GM12875 (cell line): ENCODE data around the gene CCDC122.

Experiments
- H3K4me3 ChIP-seq: one replicate; pipeline ENCODE4 v1.5.1; 2011; ENCODE audit warnings: low read depth, low read length, control low read depth
- CTCF ChIP-seq: IDR thresholded peaks from 2 replicates; pipeline ENCODE4 v1.5.1; 2011; ENCODE audit warnings: low read depth, mild to moderate bottlenecking, control low read depth, inconsistent platforms, low read length, moderate library complexity, borderline replicate concordance; ENCODE audit not compliant: insufficient read depth

The CCDC122 gene

GRCh38 chr13:43794416-43794815 is 85.1 kb downstream of the CCDC122 start:
- no peak overlapping the region for H3K4me3 ChIP-seq
- no peak for TF ChIP-seq CTCF

- H3K4me3 ChIP-seq = no peak overlapping the region
- no peak for TF ChIP-seq CTCF
Observed at GRCh38 chr13:43792076-43792881, 87.3 kb downstream of the CCDC122 start.

- H3K4me3 ChIP-seq = no peak overlapping the region
- TF ChIP-seq CTCF = peak; percentile 35; the same call in 1 of the 2 replicates
Observed at GRCh38 chr13:43787997-43788396, 91.5 kb downstream of the CCDC122 start.

GRCh38 chr13:43787518-43787891 is 92.0 kb downstream of the CCDC122 start:
- TF ChIP-seq CTCF = no peak
- peak overlapping the region; percentile 72 for H3K4me3 ChIP-seq

GRCh38 chr13:43786766-43787517 is 92.6 kb downstream of the CCDC122 start, which contains the start of gene ENOX1:
Gene ENOX1 (minus strand): TSS chr13:43786972.
- no peak for TF ChIP-seq CTCF
- H3K4me3 ChIP-seq = peak within 1 kb of the TSS; percentile 72

GRCh38 chr13:43786472-43786765 is 93.1 kb downstream of the CCDC122 start:
- H3K4me3 ChIP-seq = peak overlapping the region; percentile 72
- TF ChIP-seq CTCF = no peak
